RPMI7951 (cell line): Measurements from ENCODE around the gene CUX1. TPM values are rescaled to one million over a fixed set of nuclear protein-coding genes. Genes with fewer than 3 reads are reported as not detected.
A peak's percentile ranks its signal among the peaks of the same experiment; 100 is the strongest.

ENCODE experiments used
- DNase-seq: peaks from one replicate; pipeline ENCODE4 v3.0.0-alpha.2; 2012; ENCODE audit warnings: low read depth
- total RNA-seq: library from RNA; depleted of rRNA; stranded (reverse); fragments of >200 nt; shearing (Covaris generic); gene quantifications from 2 replicates; pipeline ENCODE4 v1.2.3, GENCODE V29; 2014

Gene CUX1
- total RNA-seq, 1 experiment from 2014 or later, result 28.6 TPM

GRCh38 chr7:102097601-102098161, 280.3 kb downstream of the CUX1 start:
- DNase-seq, result no peak

GRCh38 chr7:102098986-102099385, 281.6 kb downstream of the CUX1 start:
- no peak for DNase-seq

GRCh38 chr7:102099474-102099873, 282.0 kb downstream of the CUX1 start:
- no peak for DNase-seq

GRCh38 chr7:102101111-102101551, 283.7 kb downstream of the CUX1 start:
- no peak for DNase-seq

- DNase-seq, result no peak
Observed at GRCh38 chr7:102101926-102102325, 284.5 kb downstream of the CUX1 start.

GRCh38 chr7:102103027-102103372, 285.6 kb downstream of the CUX1 start:
- DNase-seq, result no peak

GRCh38 chr7:102104245-102104644, 286.8 kb downstream of the CUX1 start:
- no peak for DNase-seq

GRCh38 chr7:102106625-102107024, 289.2 kb downstream of the CUX1 start:
- no peak for DNase-seq

GRCh38 chr7:102107474-102108104, 290.2 kb downstream of the CUX1 start:
- DNase-seq, result no peak

GRCh38 chr7:102111061-102112041, 293.9 kb downstream of the CUX1 start:
- DNase-seq, result no peak

GRCh38 chr7:102115181-102115580, 297.8 kb downstream of the CUX1 start:
- DNase-seq, result no peak

GRCh38 chr7:102115931-102116330, 298.5 kb downstream of the CUX1 start:
- DNase-seq, result no peak

- DNase-seq, result peak; percentile 77
Observed at GRCh38 chr7:102117743-102118142, 300.3 kb downstream of the CUX1 start.

GRCh38 chr7:102119213-102119651, 301.8 kb downstream of the CUX1 start:
- peak; percentile 65 for DNase-seq

GRCh38 chr7:102119925-102120324, 302.5 kb downstream of the CUX1 start:
- DNase-seq, result no peak

GRCh38 chr7:102120666-102121195, 303.3 kb downstream of the CUX1 start:
- no peak for DNase-seq

GRCh38 chr7:102122026-102122425, 304.6 kb downstream of the CUX1 start:
- DNase-seq, result peak; percentile 66

GRCh38 chr7:102125127-102125596, 307.7 kb downstream of the CUX1 start:
- peak; percentile 91 for DNase-seq

- DNase-seq, result no peak
Observed at GRCh38 chr7:102128303-102128702, 310.9 kb downstream of the CUX1 start.

GRCh38 chr7:102129636-102130370, 312.4 kb downstream of the CUX1 start:
- no peak for DNase-seq

GRCh38 chr7:102132209-102132752, 314.9 kb downstream of the CUX1 start:
- DNase-seq, result no peak
